SK-N-SH treated with all-trans-retinoic acid at 6 μM for 48 hours (cell line): ENCODE results near the gene NFATC4.

Experiments used
- ATAC-seq: fragments of 200-7000 bp; cut with Tn5 transposase; 3 replicates; pipeline ENCODE4 v1.9.1; 2020; ENCODE audit warnings: mild to moderate bottlenecking, moderate library complexity
- ARNTL ChIP-seq: fragments of 450-650 bp; formaldehyde crosslinking; IDR thresholded peaks from 2 replicates; pipeline ENCODE4 v1.5.0; 2020; ENCODE audit warnings: low read depth, mild to moderate bottlenecking, moderate library complexity, borderline replicate concordance
- BACH2 ChIP-seq: fragments of 250-450 bp; sonication (Bioruptor Pico); IDR thresholded peaks from 2 replicates; pipeline ENCODE4 v1.9.0; 2021; ENCODE audit warnings: mild to moderate bottlenecking, borderline replicate concordance
- CREB5 ChIP-seq: fragments of 250-450 bp; sonication (Bioruptor Pico); IDR thresholded peaks from 2 replicates; pipeline ENCODE4 v1.5.1; 2020; ENCODE audit warnings: low read depth, mild to moderate bottlenecking, moderate library complexity
- CSDC2 ChIP-seq: fragments of 250-450 bp; sonication (Bioruptor Pico); IDR thresholded peaks from 2 replicates; pipeline ENCODE4 v1.5.0; 2020; ENCODE audit warnings: mild to moderate bottlenecking, moderate library complexity
- CSRNP3 ChIP-seq: fragments of 250-450 bp; sonication (Bioruptor Pico); IDR thresholded peaks from 2 replicates; pipeline ENCODE4 v1.5.1; 2021; ENCODE audit warnings: mild to moderate bottlenecking, moderate library complexity
- ESRRG ChIP-seq: fragments of 250-450 bp; sonication (Bioruptor Pico); IDR thresholded peaks from 2 replicates; pipeline ENCODE4 v1.6.1; 2021; ENCODE audit warnings: mild to moderate bottlenecking
- GLIS3 ChIP-seq: fragments of 250-450 bp; sonication (Bioruptor Pico); IDR thresholded peaks from 2 replicates; pipeline ENCODE4 v1.5.0; 2020; ENCODE audit warnings: mild to moderate bottlenecking, moderate library complexity
- ISL1 ChIP-seq: fragments of 250-450 bp; sonication (Bioruptor Pico); IDR thresholded peaks from 2 replicates; pipeline ENCODE4 v2.1.2; 2022; ENCODE audit warnings: mild to moderate bottlenecking, moderate library complexity
- OSR1 ChIP-seq: fragments of 250-450 bp; sonication (Bioruptor Pico); IDR thresholded peaks from 2 replicates; pipeline ENCODE4 v1.8.0; 2022; ENCODE audit warnings: moderate library complexity, mild to moderate bottlenecking, inconsistent platforms
- PATZ1 ChIP-seq: fragments of 250-450 bp; sonication (Bioruptor Pico); IDR thresholded peaks from 2 replicates; pipeline ENCODE4 v1.8.0; 2020; ENCODE audit warnings: mild to moderate bottlenecking, moderate library complexity, borderline replicate concordance
- PPARA ChIP-seq: fragments of 250-450 bp; sonication (Bioruptor Pico); IDR thresholded peaks from 2 replicates; pipeline ENCODE4 v1.5.0; 2020; ENCODE audit warnings: mild to moderate bottlenecking, borderline replicate concordance
- RARB ChIP-seq: fragments of 250-450 bp; sonication (Bioruptor Pico); IDR thresholded peaks from 2 replicates; pipeline ENCODE4 v1.8.0; 2021; ENCODE audit warnings: mild to moderate bottlenecking, moderate library complexity
- TCF4 ChIP-seq: fragments of 250-450 bp; sonication (Bioruptor Pico); IDR thresholded peaks from 2 replicates; pipeline ENCODE4 v1.8.0; 2021; ENCODE audit warnings: mild to moderate bottlenecking, moderate library complexity, borderline replicate concordance
- TOX ChIP-seq: fragments of 250-450 bp; sonication (Bioruptor Pico); IDR thresholded peaks from 2 replicates; pipeline ENCODE4 v1.8.0; 2021; ENCODE audit warnings: mild to moderate bottlenecking, moderate library complexity, borderline replicate concordance
- TSHZ2 ChIP-seq: fragments of 250-450 bp; sonication (Bioruptor Pico); IDR thresholded peaks from 2 replicates; pipeline ENCODE4 v1.5.0; 2020; ENCODE audit warnings: mild to moderate bottlenecking, moderate library complexity
- ZC3H10 ChIP-seq: fragments of 250-450 bp; sonication (Bioruptor Pico); IDR thresholded peaks from 2 replicates; pipeline ENCODE4 v1.5.1; 2021; ENCODE audit warnings: mild to moderate bottlenecking, moderate library complexity
- ZFP3 ChIP-seq: fragments of 250-450 bp; sonication (Bioruptor Pico); IDR thresholded peaks from 2 replicates; pipeline ENCODE4 v1.5.0; 2020; ENCODE audit warnings: mild to moderate bottlenecking, moderate library complexity
- ZFP30 ChIP-seq: fragments of 450-650 bp; formaldehyde crosslinking; IDR thresholded peaks from 2 replicates; pipeline ENCODE4 v1.5.0; 2022; ENCODE audit warnings: mild to moderate bottlenecking, moderate library complexity
- ZNF565 ChIP-seq: fragments of 450-650 bp; formaldehyde crosslinking; conservative IDR thresholded peaks from 2 replicates; pipeline ENCODE4 v1.5.0; 2020; ENCODE audit warnings: low read depth, mild to moderate bottlenecking, moderate library complexity
- ZNF70 ChIP-seq: fragments of 450-650 bp; formaldehyde crosslinking; IDR thresholded peaks from 2 replicates; pipeline ENCODE4 v1.5.0; 2020; ENCODE audit warnings: mild to moderate bottlenecking, moderate library complexity
- ZNF8 ChIP-seq: fragments of 450-650 bp; formaldehyde crosslinking; IDR thresholded peaks from 2 replicates; pipeline ENCODE4 v1.5.0; 2020; ENCODE audit warnings: mild to moderate bottlenecking, moderate library complexity

Gene NFATC4

GRCh38 chr14:24408764-24409163, 40.8 kb downstream of the NFATC4 start (continued):
- TF ChIP-seq TSHZ2 (CRISPR knock-in tag) = no peak
- no peak for TF ChIP-seq CREB5 (CRISPR knock-in tag)
- no peak for TF ChIP-seq RARB (CRISPR knock-in tag)
- no peak for TF ChIP-seq ZNF565 (CRISPR knock-in tag)
- TF ChIP-seq OSR1 (CRISPR knock-in tag) = no peak
- no peak for TF ChIP-seq TCF4 (CRISPR knock-in tag)
- TF ChIP-seq ZFP30 (CRISPR knock-in tag) = no peak
- no peak for TF ChIP-seq CSRNP3 (CRISPR knock-in tag)
- no peak for TF ChIP-seq ZC3H10 (CRISPR knock-in tag)

- no peak for ATAC-seq
- TF ChIP-seq ZFP3 (CRISPR knock-in tag) (no peak), ESRRG (CRISPR knock-in tag) (no peak), ZNF565 (CRISPR knock-in tag) (no peak), ZC3H10 (CRISPR knock-in tag) (no peak), PATZ1 (CRISPR knock-in tag) (no peak), TOX (CRISPR knock-in tag) (no peak), CSDC2 (no peak), GLIS3 (no peak), ISL1 (CRISPR knock-in tag) (no peak), ZNF8 (CRISPR knock-in tag) (no peak), RARB (CRISPR knock-in tag) (no peak), ZFP30 (CRISPR knock-in tag) (no peak), ZNF70 (CRISPR knock-in tag) (no peak)
- TF ChIP-seq, all 23 proteins: peak for 0
Measured at GRCh38 chr14:24409192-24409591, 41.2 kb downstream of the NFATC4 start.

GRCh38 chr14:24409956-24410355, 42.0 kb downstream of the NFATC4 start:
- TF ChIP-seq PPARA (CRISPR knock-in tag) (no peak), CSDC2 (no peak), ZNF565 (CRISPR knock-in tag) (no peak), CSRNP3 (CRISPR knock-in tag) (no peak), BACH2 (CRISPR knock-in tag) (no peak), OSR1 (CRISPR knock-in tag) (no peak), GLIS3 (no peak), CREB5 (CRISPR knock-in tag) (no peak), ZNF8 (CRISPR knock-in tag) (no peak), TSHZ2 (CRISPR knock-in tag) (no peak), ZFP3 (CRISPR knock-in tag) (no peak), ARNTL (CRISPR knock-in tag) (no peak)
- no peak for ATAC-seq
